ENCODE measurements around the gene ANKRD42. TPM values are rescaled to one million over a fixed set of nuclear protein-coding genes. Genes with fewer than 3 reads are reported as not detected.

Gene ANKRD42
- total and polyA plus RNA-seq, 2 of the 8 experiments (the other 6 are each of a cell fraction or from before 2014, with no cell fraction given), result 2.0 to 5.5 TPM

- Histone ChIP-seq H3K23me2 (ENCODE audit: low read depth, low read length) (no peaks in the 10 kb centered on the region), H3K14ac (ENCODE audit: insufficient read length) (no peak overlapping the region), H3K23ac (ENCODE audit: insufficient read length) (no peak overlapping the region), H3K56ac (replicated peaks; ENCODE audit: insufficient read length, low read depth, low read length) (no peak overlapping the region), H2BK20ac (ENCODE audit: low read length) (no peak overlapping the region), H4K8ac (ENCODE audit: extremely low read depth, insufficient read depth, low read length) (no peak overlapping the region), H3K18ac (ENCODE audit: extremely low read depth, low read length) (no peak overlapping the region), H2AFZ (ENCODE audit: low read length) (no peak overlapping the region), H3K4ac (replicated peaks; ENCODE audit: insufficient read length, low read depth, low read length) (no peak overlapping the region), H2AK5ac (ENCODE audit: low read depth, low read length) (no peak overlapping the region), H3K79me1 (ENCODE audit: low read depth, low read length) (no peaks in the 10 kb centered on the region), H4K5ac (ENCODE audit: insufficient read length, low read depth, low read length) (no peak overlapping the region), H3K9me3 (ENCODE audit: insufficient read depth in 2 of 2, low read depth in 1 of 2, low read length in 1 of 2) (no peaks in the 10 kb centered on the region), H3K4me3 (ENCODE audit: extremely low read depth in 1 of 4, insufficient read depth in 2 of 4, low read depth in 3 of 4, low read length in 4 of 4) (no peak overlapping the region), H3K36me3 (ENCODE audit: control insufficient read depth in 2 of 4, insufficient read depth in 4 of 4, low read length in 3 of 4) (no peaks in the 10 kb centered on the region), H3K27me3 (replicated peaks in 1 of 4; ENCODE audit: control insufficient read depth in 3 of 4, extremely low read depth in 1 of 4, insufficient read depth in 3 of 4, low read length in 3 of 4) (no peaks in the 10 kb centered on the region), H3K27ac (ENCODE audit: low read depth, low read length) (no peak overlapping the region), H3K79me2 (ENCODE audit: control insufficient read depth in 1 of 2, insufficient read depth in 2 of 2, low read length in 2 of 2) (no peaks in the 10 kb centered on the region), H4K20me1 (replicated peaks in 1 of 2; ENCODE audit: control insufficient read depth in 1 of 2, insufficient read depth in 2 of 2, low read length in 2 of 2) (no peaks in the 10 kb centered on the region), H3K4me2 (ENCODE audit: insufficient read depth in 1 of 2, low read depth in 2 of 2, low read length in 2 of 2) (no peak overlapping the region), H3K4me1 (replicated peaks in 1 of 4; ENCODE audit: control insufficient read depth in 3 of 4, insufficient read depth in 4 of 4, low read length in 3 of 4) (no peaks in the 10 kb centered on the region), H3K9ac (replicated peaks in 1 of 4; ENCODE audit: extremely low read depth in 1 of 4, low read depth in 3 of 4, low read length in 3 of 4) (no peak overlapping the region), H2BK5ac (ENCODE audit: low read depth, low read length) (no peak overlapping the region), H2BK120ac (replicated peaks; ENCODE audit: low read depth, low read length) (no peak overlapping the region), H4K91ac (replicated peaks; ENCODE audit: insufficient read length, low read length) (no peak overlapping the region), H2BK15ac (ENCODE audit: low read length) (no peak overlapping the region), H2BK12ac (ENCODE audit: low read depth, low read length) (no peak overlapping the region)
- ChIA-PET POLR2A (ENCODE audit: partially characterized antibody) (interaction anchor here (2.0 kb wide), 1 partner anchor 18 kb away, joined by 7 read pairs; no protein-coding TSS in a partner anchor), CTCF (ENCODE audit: partially characterized antibody) (no interaction called here)
- DNase-seq (ENCODE audit: low read depth in 1 of 2, low spot score in 2 of 2), result no peak
- no peak for FAIRE-seq
- WGBS, 2 experiments (ENCODE audit: extremely low coverage in 1 of 2, insufficient coverage in 1 of 2, insufficient read length in 1 of 2, insufficient replicate concordance in 2 of 2, low coverage in 1 of 2, low lambda C conversion rate in 2 of 2, missing lambda C conversion rate in 1 of 2), result 80% methylated on average over 1 of the region's 1 CpG; no CpG with 5 or more reads in 1 of the 2 experiments
- TF ChIP-seq GTF2F1 (IDR thresholded peaks at IDR 0.05; ENCODE audit: borderline replicate concordance, low read depth, low read length) (no peak), RBBP5 (IDR thresholded peaks at IDR 0.05; ENCODE audit: borderline replicate concordance, low read depth, low read length) (no peak), SAP30 (IDR thresholded peaks at IDR 0.05; ENCODE audit: insufficient read depth, insufficient replicate concordance, low read length) (no peak), ZNF274 (IDR thresholded peaks at IDR 0.05; ENCODE audit: borderline replicate concordance, extremely low read depth, low read length) (no peak), CEBPB (IDR thresholded peaks at IDR 0.05; ENCODE audit: low read depth, low read length) (no peak), EP300 (IDR thresholded peaks at IDR 0.05; ENCODE audit: borderline replicate concordance in 1 of 2, low read depth in 2 of 2, low read length in 2 of 2) (no peak), CTCF (IDR thresholded peaks at IDR 0.05; ENCODE audit: control extremely low read depth in 1 of 3, insufficient read depth in 1 of 3, low read depth in 1 of 3, low read length in 3 of 3) (no peak), ASH2L (IDR thresholded peaks at IDR 0.05; ENCODE audit: low read length) (no peak), E2F6 (IDR thresholded peaks at IDR 0.05) (no peak)
Observed at GRCh38 chr11:83206221-83206620, 12.7 kb downstream of the ANKRD42 start.

All from H1 (cell line).